ENCODE results near the gene CSMD2.

CSMD2 gene

DNA sequence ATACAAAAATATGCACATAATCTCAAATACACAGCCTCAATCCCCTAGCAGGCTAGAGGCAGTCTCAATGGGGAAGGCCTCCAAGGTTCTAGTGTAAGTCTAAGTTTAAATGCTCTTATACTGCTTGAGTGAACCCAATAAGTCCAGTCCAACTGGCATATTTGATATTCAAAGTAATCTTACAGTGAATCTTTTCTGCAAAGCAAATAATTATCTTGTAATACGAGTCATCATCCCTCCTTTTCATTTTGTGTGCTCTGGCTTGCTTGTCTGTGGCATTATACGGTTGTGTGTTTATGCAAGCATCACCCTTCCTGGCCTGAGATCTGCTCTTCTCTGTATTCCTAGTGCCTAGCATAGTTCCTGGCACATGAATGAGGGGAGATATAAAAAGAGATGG lies 468.1 kb downstream of the CSMD2 start:
- Histone ChIP-seq H4K91ac (ENCODE audit: low read length) (no peak overlapping the region), H3K36me3 (ENCODE audit: control insufficient read depth in 1 of 2, insufficient read depth in 2 of 2, low read depth in 1 of 2, low read length in 2 of 2) (peaks cover 0 to 60% of the 10 kb centered on the region in 2 experiments), H2BK12ac (ENCODE audit: low read length in 2 of 2) (no peak overlapping the region), H3K27me3 (ENCODE audit: control insufficient read depth in 1 of 2, insufficient read depth in 1 of 2, low read length in 2 of 2) (no peaks in the 10 kb centered on the region), H4K8ac (ENCODE audit: low read length) (no peak overlapping the region), H3K9me3 (ENCODE audit: control insufficient read depth, low read length) (no peaks in the 10 kb centered on the region), H3K4me2 (ENCODE audit: low read length, poor library complexity, severe bottlenecking) (no peak overlapping the region), H3K9ac (ENCODE audit: low read length) (no peak overlapping the region), H3K79me1 (replicated peaks; ENCODE audit: low read length, poor library complexity, severe bottlenecking) (no peaks in the 10 kb centered on the region), H2AK5ac (ENCODE audit: low read length, severe bottlenecking) (no peak overlapping the region), H2AFZ (ENCODE audit: low read depth, low read length) (no peak overlapping the region), H2BK120ac (ENCODE audit: low read depth, low read length) (no peak overlapping the region), H3K4ac (ENCODE audit: low read depth in 1 of 2, low read length in 2 of 2) (no peak overlapping the region), H3K4me3 (ENCODE audit: insufficient read depth in 1 of 2, low read depth in 1 of 2, low read length in 2 of 2) (no peak overlapping the region), H3K18ac (ENCODE audit: low read depth in 1 of 2, low read length in 2 of 2) (no peak overlapping the region), H3K23ac (ENCODE audit: low read length in 2 of 2) (no peak overlapping the region), H2BK15ac (ENCODE audit: low read depth, poor library complexity, severe bottlenecking) (no peak overlapping the region), H3K27ac (ENCODE audit: low read length, poor library complexity, severe bottlenecking) (no peak overlapping the region), H2BK5ac (ENCODE audit: low read depth, low read length, poor library complexity, severe bottlenecking) (no peak overlapping the region), H3K4me1 (ENCODE audit: control insufficient read depth, insufficient read depth, low read depth, low read length) (no peaks in the 10 kb centered on the region), H3K14ac (ENCODE audit: low read length in 2 of 2) (no peak overlapping the region)
- WGBS = 72% methylated on average over 2 of the region's 2 CpGs
- DNase-seq = no peak

DNA sequence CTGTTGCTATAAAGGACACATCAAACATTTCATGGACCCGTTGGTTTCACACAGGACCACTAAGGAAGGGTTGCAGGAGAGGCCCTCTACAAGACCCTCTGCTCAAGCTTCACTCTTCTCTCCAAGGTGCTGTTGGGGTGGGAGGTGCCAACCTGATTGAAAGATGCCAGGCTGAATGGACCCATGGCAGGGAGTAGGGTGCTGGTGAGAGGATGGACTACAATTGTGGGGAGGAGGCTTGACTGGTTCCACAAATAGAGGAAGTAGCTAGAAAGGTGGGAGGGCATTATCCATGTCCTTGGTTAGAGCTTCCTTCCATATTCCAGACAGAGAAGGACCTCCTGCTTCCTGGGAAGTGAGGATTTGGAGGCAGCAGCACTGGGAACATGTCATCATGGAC lies 468.7 kb downstream of the CSMD2 start:
- Histone ChIP-seq H3K27me3 (ENCODE audit: control insufficient read depth in 1 of 2, insufficient read depth in 1 of 2, low read length in 2 of 2) (no peaks in the 10 kb centered on the region), H2BK5ac (ENCODE audit: low read depth, low read length, poor library complexity, severe bottlenecking) (no peak overlapping the region), H3K14ac (ENCODE audit: low read length in 2 of 2) (no peak overlapping the region), H2AFZ (ENCODE audit: low read depth, low read length) (no peak overlapping the region), H3K4me1 (ENCODE audit: control insufficient read depth, insufficient read depth, low read depth, low read length) (no peaks in the 10 kb centered on the region), H3K9me3 (ENCODE audit: control insufficient read depth, low read length) (no peaks in the 10 kb centered on the region), H2BK120ac (ENCODE audit: low read depth, low read length) (no peak overlapping the region), H4K8ac (ENCODE audit: low read length) (no peak overlapping the region), H2BK12ac (ENCODE audit: low read length in 2 of 2) (no peak overlapping the region), H4K91ac (ENCODE audit: low read length) (no peak overlapping the region), H3K23ac (ENCODE audit: low read length in 2 of 2) (no peak overlapping the region), H3K27ac (ENCODE audit: low read length, poor library complexity, severe bottlenecking) (no peak overlapping the region), H3K4me3 (ENCODE audit: insufficient read depth in 1 of 2, low read depth in 1 of 2, low read length in 2 of 2) (no peak overlapping the region), H2BK15ac (ENCODE audit: low read depth, poor library complexity, severe bottlenecking) (no peak overlapping the region), H3K4ac (ENCODE audit: low read depth in 1 of 2, low read length in 2 of 2) (no peak overlapping the region), H3K36me3 (ENCODE audit: control insufficient read depth in 1 of 2, insufficient read depth in 2 of 2, low read depth in 1 of 2, low read length in 2 of 2) (peaks cover 0 to 66% of the 10 kb centered on the region in 2 experiments), H3K18ac (ENCODE audit: low read depth in 1 of 2, low read length in 2 of 2) (no peak overlapping the region), H3K4me2 (ENCODE audit: low read length, poor library complexity, severe bottlenecking) (no peak overlapping the region), H3K79me1 (replicated peaks; ENCODE audit: low read length, poor library complexity, severe bottlenecking) (no peaks in the 10 kb centered on the region), H3K9ac (ENCODE audit: low read length) (no peak overlapping the region), H2AK5ac (ENCODE audit: low read length, severe bottlenecking) (no peak overlapping the region)
- no peak for DNase-seq
- WGBS = no CpG with 5 or more reads among the region's 1 CpG

DNA sequence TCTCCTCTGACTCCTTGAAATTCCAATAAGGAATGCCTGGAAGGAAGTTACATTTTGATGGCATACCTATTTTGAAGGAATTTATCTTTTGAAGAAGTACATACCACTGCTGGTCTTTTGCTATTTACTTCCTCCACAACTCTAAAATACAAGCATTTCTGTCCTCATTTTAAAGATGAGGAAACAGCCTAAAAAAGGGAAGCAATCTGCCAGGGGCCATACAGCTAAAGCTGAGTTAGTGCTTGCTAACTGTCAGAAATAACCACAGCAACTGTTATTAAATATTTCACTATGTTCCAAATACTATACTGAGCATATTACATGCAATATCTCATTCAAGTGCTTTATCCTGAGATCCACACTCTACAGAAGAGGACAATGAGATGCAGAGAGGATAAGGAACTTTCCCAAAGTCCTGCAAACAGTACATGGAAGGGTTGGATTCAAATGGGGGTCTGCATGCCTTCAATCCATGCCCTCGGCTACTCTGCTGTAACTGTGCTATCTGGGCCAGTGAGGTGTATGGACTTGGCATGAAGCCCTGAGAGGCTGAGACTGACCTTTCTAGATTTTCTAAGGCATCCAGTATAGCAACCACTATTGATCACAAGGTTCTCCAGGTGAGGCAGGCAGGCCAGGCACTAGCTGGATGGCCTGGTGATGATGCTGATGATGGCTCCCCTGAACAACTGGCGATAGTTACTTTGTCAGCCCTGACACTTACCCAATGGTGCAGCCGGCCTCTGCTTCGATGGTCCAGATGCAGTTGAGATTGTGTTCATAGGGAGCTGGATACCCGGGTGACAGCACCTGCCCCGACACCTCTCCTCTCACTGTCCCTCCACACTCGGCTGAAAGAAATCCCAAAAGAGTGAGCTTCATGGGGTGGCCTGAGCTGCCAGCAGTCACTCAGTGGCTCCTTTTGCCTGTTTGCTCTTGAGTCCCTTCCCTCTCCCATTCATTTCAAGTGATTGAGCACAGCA lies 472.5 kb downstream of the CSMD2 start:
- H3K9ac ChIP-seq (ENCODE audit: low read length) = no peak overlapping the region
- DNase-seq = no peak
- H3K36me3 ChIP-seq (ENCODE audit: control insufficient read depth in 1 of 2, insufficient read depth in 2 of 2, low read depth in 1 of 2, low read length in 2 of 2) = peaks cover 0 to 73% of the 10 kb centered on the region in 2 experiments
- no peak overlapping the region for H2BK12ac ChIP-seq (ENCODE audit: low read length in 2 of 2)
- H2BK120ac ChIP-seq (ENCODE audit: low read depth, low read length) = no peak overlapping the region
- H3K4ac ChIP-seq (ENCODE audit: low read depth in 1 of 2, low read length in 2 of 2) = no peak overlapping the region
- no peak overlapping the region for H3K4me3 ChIP-seq (ENCODE audit: insufficient read depth in 1 of 2, low read depth in 1 of 2, low read length in 2 of 2)
- no peak overlapping the region for H3K23ac ChIP-seq (ENCODE audit: low read length in 2 of 2)
- no peak overlapping the region for H2AK5ac ChIP-seq (ENCODE audit: low read length, severe bottlenecking)
- H3K27me3 ChIP-seq (ENCODE audit: control insufficient read depth in 1 of 2, insufficient read depth in 1 of 2, low read length in 2 of 2) = no peaks in the 10 kb centered on the region
- no peaks in the 10 kb centered on the region for H3K9me3 ChIP-seq (ENCODE audit: control insufficient read depth, low read length)
- H2BK15ac ChIP-seq (ENCODE audit: low read depth, poor library complexity, severe bottlenecking) = no peak overlapping the region
- H3K14ac ChIP-seq (ENCODE audit: low read length in 2 of 2) = no peak overlapping the region
- H2AFZ ChIP-seq (ENCODE audit: low read depth, low read length) = no peak overlapping the region
- H3K4me1 ChIP-seq (ENCODE audit: control insufficient read depth, insufficient read depth, low read depth, low read length) = no peaks in the 10 kb centered on the region
- no peaks in the 10 kb centered on the region for H3K79me1 ChIP-seq (replicated peaks; ENCODE audit: low read length, poor library complexity, severe bottlenecking)
- H4K91ac ChIP-seq (ENCODE audit: low read length) = no peak overlapping the region
- no peak overlapping the region for H3K18ac ChIP-seq (ENCODE audit: low read depth in 1 of 2, low read length in 2 of 2)
- 81% methylated on average over 7 of the region's 7 CpGs for WGBS
- no peak overlapping the region for H3K4me2 ChIP-seq (ENCODE audit: low read length, poor library complexity, severe bottlenecking)
- no peak overlapping the region for H2BK5ac ChIP-seq (ENCODE audit: low read depth, low read length, poor library complexity, severe bottlenecking)
- no peak overlapping the region for H3K27ac ChIP-seq (ENCODE audit: low read length, poor library complexity, severe bottlenecking)
- H4K8ac ChIP-seq (ENCODE audit: low read length) = no peak overlapping the region

DNA sequence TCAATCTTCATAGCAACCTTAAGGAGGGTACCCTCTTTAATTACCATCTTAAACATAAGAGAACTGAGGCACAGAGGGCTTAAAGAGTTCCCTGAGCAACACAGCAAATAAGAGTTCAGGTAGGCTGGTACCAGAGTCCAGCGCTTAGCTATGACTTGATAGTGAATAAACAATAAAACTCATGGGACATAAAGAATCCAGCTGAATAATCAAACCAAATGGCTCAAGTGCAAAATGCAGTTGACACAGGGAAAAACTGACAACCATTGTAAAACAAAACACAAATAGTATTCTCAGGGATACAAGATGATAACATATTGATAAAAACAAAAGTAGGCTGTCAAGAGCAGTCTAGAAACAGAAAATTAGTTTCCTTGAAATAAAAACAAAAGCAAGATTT lies 478.0 kb downstream of the CSMD2 start:
- peaks cover 0 to 27% of the 10 kb centered on the region in 2 experiments for H3K36me3 ChIP-seq (ENCODE audit: control insufficient read depth in 1 of 2, insufficient read depth in 2 of 2, low read depth in 1 of 2, low read length in 2 of 2)
- no peak overlapping the region for H4K91ac ChIP-seq (ENCODE audit: low read length)
- H3K4me1 ChIP-seq (ENCODE audit: control insufficient read depth, insufficient read depth, low read depth, low read length) = no peaks in the 10 kb centered on the region
- H4K8ac ChIP-seq (ENCODE audit: low read length) = no peak overlapping the region
- no peak overlapping the region for H2BK120ac ChIP-seq (ENCODE audit: low read depth, low read length)
- no peak overlapping the region for H2AFZ ChIP-seq (ENCODE audit: low read depth, low read length)
- no peak overlapping the region for H3K14ac ChIP-seq (ENCODE audit: low read length in 2 of 2)
- H2BK12ac ChIP-seq (ENCODE audit: low read length in 2 of 2) = no peak overlapping the region
- no peak overlapping the region for H2BK15ac ChIP-seq (ENCODE audit: low read depth, poor library complexity, severe bottlenecking)
- no peak overlapping the region for H3K4me3 ChIP-seq (ENCODE audit: insufficient read depth in 1 of 2, low read depth in 1 of 2, low read length in 2 of 2)
- no peak overlapping the region for H2BK5ac ChIP-seq (ENCODE audit: low read depth, low read length, poor library complexity, severe bottlenecking)
- H3K27ac ChIP-seq (ENCODE audit: low read length, poor library complexity, severe bottlenecking) = no peak overlapping the region
- no peaks in the 10 kb centered on the region for H3K27me3 ChIP-seq (ENCODE audit: control insufficient read depth in 1 of 2, insufficient read depth in 1 of 2, low read length in 2 of 2)
- H3K79me1 ChIP-seq (replicated peaks; ENCODE audit: low read length, poor library complexity, severe bottlenecking) = no peaks in the 10 kb centered on the region
- no peak for DNase-seq
- H2AK5ac ChIP-seq (ENCODE audit: low read length, severe bottlenecking) = no peak overlapping the region
- H3K9me3 ChIP-seq (ENCODE audit: control insufficient read depth, low read length) = no peaks in the 10 kb centered on the region
- H3K9ac ChIP-seq (ENCODE audit: low read length) = no peak overlapping the region
- no peak overlapping the region for H3K23ac ChIP-seq (ENCODE audit: low read length in 2 of 2)
- no peak overlapping the region for H3K4me2 ChIP-seq (ENCODE audit: low read length, poor library complexity, severe bottlenecking)
- WGBS = 100% methylated on average over 1 of the region's 1 CpG
- no peak overlapping the region for H3K18ac ChIP-seq (ENCODE audit: low read depth in 1 of 2, low read length in 2 of 2)
- no peak overlapping the region for H3K4ac ChIP-seq (ENCODE audit: low read depth in 1 of 2, low read length in 2 of 2)
